GM12892 (cell line): ENCODE data around the gene MRTFB.

Source experiments
- POLR2A ChIP-seq: IDR thresholded peaks from 2 replicates; pipeline ENCODE4 v1.6.1; 2011; ENCODE audit warnings: low read depth, low read length, control low read depth
- POLR2AphosphoS5 ChIP-seq: IDR thresholded peaks from 2 replicates; pipeline ENCODE4 v1.6.1; 2011; ENCODE audit warnings: low read depth, low read length, control low read depth
- TAF1 ChIP-seq: IDR thresholded peaks from 2 replicates; pipeline ENCODE4 v1.6.1; 2011; ENCODE audit warnings: low read depth, mild to moderate bottlenecking, control low read depth, low read length, borderline replicate concordance

DNA sequence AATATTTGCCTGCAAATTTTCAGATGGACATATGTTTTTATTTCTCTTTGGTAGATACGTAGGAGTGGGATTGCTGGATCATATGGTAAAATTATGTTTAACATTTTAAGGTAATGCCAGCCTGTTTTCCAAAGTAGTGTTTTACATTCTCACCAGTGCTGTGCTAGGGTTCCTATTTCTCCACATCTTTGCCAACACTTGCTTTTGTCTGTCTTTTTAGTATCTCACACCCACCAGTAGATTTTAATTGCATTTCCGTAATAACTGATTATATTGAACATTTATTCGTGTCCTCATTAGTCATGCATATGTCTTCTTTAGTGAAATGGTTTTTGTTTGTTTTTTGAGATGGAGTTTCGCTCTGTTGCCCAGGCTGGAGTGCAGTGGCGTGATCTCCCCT is 58.4 kb downstream of the MRTFB start:
- TF ChIP-seq POLR2AphosphoS5 (no peak), POLR2A (no peak), TAF1 (no peak)
